IMR-90 (cell line): ENCODE results near the gene PLEKHH1. TPM values are rescaled to one million over a fixed set of nuclear protein-coding genes. Genes with fewer than 3 reads are reported as not detected.

Experiments used
- ATAC-seq: fragments of 200-7000 bp; cut with Tn5 transposase; 2 replicates; pipeline ENCODE4 v1.9.1; 2020; ENCODE audit warnings: low read depth, mild to moderate bottlenecking, moderate library complexity
- BruUV-seq: library from RNA; stranded (reverse); fragments of 400-500 nt; replicated peaks from 2 replicates; lab custom pipeline; 2021; lab: Mats Ljungman, UMichigan
- CTCF ChIA-PET: fragments of 300-600 bp; formaldehyde crosslinking; extraction: SDS; loops from one replicate; lab custom pipeline; 2021; ENCODE audit warnings: antibody characterized with exemption; lab: Yijun Ruan, JAX
- POLR2A ChIA-PET: fragments of 300-600 bp; sonication (Branson Sonifier 250); formaldehyde crosslinking; loops from one replicate; lab custom pipeline; 2022; ENCODE audit warnings: antibody characterized with exemption; ENCODE audit not compliant: unreplicated experiment; lab: Charles Lee
- DNase-seq: peaks from one replicate; pipeline ENCODE4 v3.0.0; 2013
- H2AFZ ChIP-seq: replicated peaks from 2 replicates; pipeline ENCODE3; 2013; ENCODE audit warnings: low read length, mild to moderate bottlenecking; ENCODE audit not compliant: poor library complexity
- H2AK5ac ChIP-seq: 2 replicates; pipeline ENCODE4 v1.6.1; 2013; ENCODE audit warnings: low read depth, low read length, inconsistent platforms
- H2AK9ac ChIP-seq: replicated peaks from 2 replicates; pipeline ENCODE3; 2013; ENCODE audit warnings: mild to moderate bottlenecking, low read depth, low read length, moderate library complexity; ENCODE audit not compliant: poor library complexity
- H2BK120ac ChIP-seq: 2 replicates; pipeline ENCODE4 v1.6.1; 2013; ENCODE audit warnings: low read depth, low read length, inconsistent platforms
- H2BK15ac ChIP-seq: 3 replicates; pipeline ENCODE4 v1.6.1; 2013; ENCODE audit warnings: low read depth, low read length, inconsistent platforms
- H2BK20ac ChIP-seq: 2 replicates; pipeline ENCODE4 v1.6.1; 2013; ENCODE audit warnings: low read depth, mild to moderate bottlenecking, inconsistent platforms, low read length, moderate library complexity
- H2BK5ac ChIP-seq: 2 replicates; pipeline ENCODE4 v1.6.1; 2013; ENCODE audit warnings: mild to moderate bottlenecking, low read depth, low read length, inconsistent platforms; ENCODE audit not compliant: poor library complexity, severe bottlenecking
- H3K14ac ChIP-seq: replicated peaks from 2 replicates; pipeline ENCODE4 v1.6.1; 2013; ENCODE audit warnings: low read depth, low read length, inconsistent platforms
- H3K18ac ChIP-seq: 2 replicates; pipeline ENCODE4 v1.6.1; 2013; ENCODE audit warnings: low read depth, low read length, control low read depth
- H3K23ac ChIP-seq: 2 replicates; pipeline ENCODE4 v1.6.1; 2013; ENCODE audit warnings: low read depth, low read length, inconsistent platforms
- H3K27ac ChIP-seq: 2 replicates; pipeline ENCODE4 v1.5.1; 2013; ENCODE audit warnings: mild to moderate bottlenecking, control low read depth, low read length; ENCODE audit not compliant: insufficient read depth
- H3K27me3 ChIP-seq: 2 replicates; pipeline ENCODE4 v1.6.1; 2013; ENCODE audit warnings: low read length; ENCODE audit not compliant: control insufficient read depth, insufficient read depth
- H3K36me3 ChIP-seq: 2 replicates; pipeline ENCODE4 v1.6.1; 2013; ENCODE audit warnings: low read length, mixed read lengths; ENCODE audit not compliant: control insufficient read depth, insufficient read depth
- H3K4ac ChIP-seq: 2 replicates; pipeline ENCODE4 v1.6.1; 2013; ENCODE audit warnings: low read depth, low read length, inconsistent platforms
- H3K4me1 ChIP-seq: 2 replicates; pipeline ENCODE4 v1.6.1; 2013; ENCODE audit warnings: low read length, mixed read lengths; ENCODE audit not compliant: control insufficient read depth, insufficient read depth
- H3K4me2 ChIP-seq: 2 replicates; pipeline ENCODE4 v1.6.1; 2013; ENCODE audit warnings: low read depth, mild to moderate bottlenecking, control low read depth, low read length, moderate library complexity
- H3K4me3 ChIP-seq: 2 replicates; pipeline ENCODE4 v1.5.1; 2013; ENCODE audit warnings: low read depth, mild to moderate bottlenecking, control low read depth, low read length, moderate library complexity; ENCODE audit not compliant: insufficient read depth
- H3K56ac ChIP-seq: 2 replicates; pipeline ENCODE4 v1.6.1; 2013; ENCODE audit warnings: low read length, inconsistent platforms; ENCODE audit not compliant: insufficient read depth; ENCODE audit errors: extremely low read depth
- H3K79me1 ChIP-seq, 2 experiments: 2 replicates each; pipeline ENCODE4 v1.6.1; 2013; ENCODE audit warnings: low read length in 2 of 2, inconsistent platforms in 1 of 2, low read depth in 1 of 2
- H3K9ac ChIP-seq: 2 replicates; pipeline ENCODE4 v1.6.1; 2013; ENCODE audit warnings: low read depth, low read length, control low read depth
- H3K9me1 ChIP-seq: 2 replicates; pipeline ENCODE4 v1.6.1; 2013; ENCODE audit warnings: low read length, inconsistent platforms; ENCODE audit not compliant: insufficient read depth
- H3K9me3 ChIP-seq: 2 replicates; pipeline ENCODE4 v1.6.1; 2013; ENCODE audit warnings: low read length; ENCODE audit not compliant: control insufficient read depth, insufficient read depth
- H4K20me1 ChIP-seq: 2 replicates; pipeline ENCODE4 v1.6.1; 2013; ENCODE audit warnings: low read length, inconsistent platforms; ENCODE audit not compliant: insufficient read depth
- H4K5ac ChIP-seq: 2 replicates; pipeline ENCODE4 v1.6.1; 2013; ENCODE audit warnings: mild to moderate bottlenecking, low read depth, low read length, control low read depth
- H4K8ac ChIP-seq, 2 experiments: 2 replicates each; pipeline ENCODE4 v1.6.1; 2013; ENCODE audit warnings: low read depth in 2 of 2, low read length in 2 of 2, control low read depth in 1 of 2, inconsistent platforms in 1 of 2
- H4K91ac ChIP-seq: 2 replicates; pipeline ENCODE4 v1.6.1; 2013; ENCODE audit warnings: low read depth, low read length, inconsistent platforms; ENCODE audit not compliant: insufficient read depth
- BHLHE40 ChIP-seq: fragments of 150-350 bp; IDR thresholded peaks from 2 replicates; pipeline ENCODE4 v1.6.1; 2016; ENCODE audit warnings: mild to moderate bottlenecking, low read depth, low read length
- CHD1 ChIP-seq: IDR thresholded peaks from 2 replicates; pipeline ENCODE4 v1.6.1; 2012; ENCODE audit warnings: low read depth, low read length, improper control_type of control experiment
- FOS ChIP-seq: fragments of 150-350 bp; IDR thresholded peaks from 2 replicates; pipeline ENCODE4 v1.6.1; 2016; ENCODE audit warnings: low read depth, low read length
- POLR2A ChIP-seq: IDR thresholded peaks from 2 replicates; pipeline ENCODE4 v1.6.1; 2012; ENCODE audit warnings: mild to moderate bottlenecking, low read depth, low read length
- WGBS, 2 experiments: methylation state at CpG; one replicate each; pipeline versions ENCODE4 v1.1.5 to v1.1.7; 2013; ENCODE audit warnings: missing lambda C conversion rate in 2 of 2; ENCODE audit not compliant: insufficient read length in 1 of 2; ENCODE audit errors: extremely low coverage in 2 of 2; 5-methylcytosine and 5-hydroxymethylcytosine counted together
- dilution Hi-C: fragments of 300-500 bp; cut with HindIII; formaldehyde crosslinking; loops from one replicate; pipeline ENCODE4 v1.14.3; 2018; ENCODE audit warnings: low sequenced_read_pairs; ENCODE audit not compliant: unreplicated experiment
- in situ Hi-C: fragments of 300-500 bp; cut with MboI; formaldehyde crosslinking; loops from 3 replicates; pipeline ENCODE4 v1.14.3; 2019; ENCODE audit warnings: low sequenced_read_pairs, inconsistent platforms, mixed read lengths
- intact Hi-C: fragments of 100-400 bp; cut with micrococcal nuclease; formaldehyde crosslinking; loops from 2 replicates; pipeline ENCODE4 v1.10.0; 2022
- polyA plus RNA-seq, 3 experiments: library from polyadenylated mRNA; depleted of rRNA; stranded (reverse); fragments of >200 nt; gene quantifications; 2 replicates each; pipeline ENCODE4 v1.2.3, GENCODE V29; 2012; ENCODE audit warnings: low replicate concordance in 1 of 3
- total RNA-seq: library from RNA; depleted of rRNA; stranded (reverse); fragments of >200 nt; gene quantifications from 2 replicates; pipeline ENCODE4 v1.2.3, GENCODE V29; 2012

PLEKHH1 gene
- total and polyA plus RNA-seq, 2 of the 4 experiments (the other 2 are of a cell fraction): under 0.01 to 0.34 TPM

DNA sequence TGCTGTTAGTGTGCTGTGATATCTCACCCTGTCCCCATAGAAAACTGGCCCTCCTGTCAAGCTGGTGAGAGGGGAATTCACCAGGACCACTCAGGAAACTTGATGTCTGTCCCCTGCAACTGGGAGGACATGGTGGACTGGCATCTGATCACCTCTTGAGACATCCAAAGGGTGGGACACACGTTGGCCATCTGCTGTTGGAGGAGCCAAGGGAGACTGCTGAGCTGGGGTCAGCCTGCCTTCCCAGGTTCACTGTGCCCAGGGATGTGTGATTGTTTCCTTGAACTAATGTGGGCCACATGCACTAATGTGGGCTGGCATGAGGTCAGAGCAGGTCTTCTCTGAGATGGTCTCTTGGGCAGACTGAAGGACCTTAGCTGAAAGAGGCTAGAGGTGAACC is 27.8 kb upstream of the PLEKHH1 start:
- Histone ChIP-seq H3K23ac (no peak overlapping the region), H3K27me3 (peaks cover 14% of the 10 kb centered on the region), H3K79me1 (no peaks in the 10 kb centered on the region), H3K14ac (no peak overlapping the region), H2BK5ac (no peak overlapping the region), H2AFZ (no peak overlapping the region), H4K91ac (no peak overlapping the region), H3K4me2 (no peak overlapping the region), H4K5ac (no peak overlapping the region), H2BK20ac (no peak overlapping the region), H4K20me1 (no peaks in the 10 kb centered on the region), H3K4me3 (no peak overlapping the region), H2AK9ac (peak overlapping the region; percentile 26), H3K56ac (no peak overlapping the region), H2AK5ac (no peak overlapping the region), H3K9me3 (no peaks in the 10 kb centered on the region), H3K27ac (no peak overlapping the region), H3K4ac (no peak overlapping the region), H3K9ac (no peak overlapping the region), H3K36me3 (no peaks in the 10 kb centered on the region), H3K18ac (no peak overlapping the region), H2BK15ac (no peak overlapping the region), H4K8ac (no peak overlapping the region), H3K9me1 (no peaks in the 10 kb centered on the region), H3K4me1 (no peaks in the 10 kb centered on the region), H2BK120ac (no peak overlapping the region)
- dilution Hi-C loops: no loop called here
- in situ Hi-C loops: no loop called here
- CTCF ChIA-PET: no interaction called here
- BruUV-seq: no TSS peak
- ATAC-seq: no peak
- 22% methylated on average over 1 of the region's 1 CpG; no CpG with 5 or more reads in 1 of the 2 experiments for WGBS, 2 experiments
- POLR2A ChIA-PET: no interaction called here
- intact Hi-C loops: no loop called here
- no peak for DNase-seq
- TF ChIP-seq CHD1: no peak
- TF ChIP-seq FOS: no peak
- no peak for TF ChIP-seq BHLHE40
- no peak for TF ChIP-seq POLR2A
